HTERT RPE-1 (cell line): ENCODE measurements around the gene CSTA.
"Not testable (repeated sequence)": the region's sequence is repeated elsewhere in the genome, so short reads cannot be mapped to it uniquely, and the experiment has no call there.

Experiments used
- in situ Hi-C: fragments of 300-500 bp; cut with MboI; formaldehyde crosslinking; loops from 4 replicates; pipeline ENCODE4 v1.14.3; 2020; ENCODE audit warnings: low sequenced_read_pairs

The CSTA gene

DNA sequence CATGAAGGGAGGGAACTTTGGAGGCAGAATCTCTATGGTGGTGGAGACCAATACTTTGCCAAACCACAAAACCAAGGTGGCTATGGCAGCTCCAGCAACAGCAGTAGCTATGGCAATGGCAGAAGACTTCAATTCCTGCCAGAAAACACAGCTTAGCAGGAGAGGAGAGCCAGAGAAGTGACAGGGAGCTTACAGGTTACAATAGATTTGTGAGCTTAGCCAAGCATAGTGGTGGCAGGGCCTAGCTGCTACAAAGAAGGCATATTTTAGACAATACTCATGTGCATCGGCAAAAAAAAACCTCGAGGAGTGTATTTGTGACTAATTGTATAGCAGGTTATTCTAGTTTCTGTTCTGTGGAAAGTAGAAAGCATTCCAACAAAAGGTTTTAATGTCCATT lies 6.4 kb upstream of the CSTA start:
- in situ Hi-C loops = no loop called here

DNA sequence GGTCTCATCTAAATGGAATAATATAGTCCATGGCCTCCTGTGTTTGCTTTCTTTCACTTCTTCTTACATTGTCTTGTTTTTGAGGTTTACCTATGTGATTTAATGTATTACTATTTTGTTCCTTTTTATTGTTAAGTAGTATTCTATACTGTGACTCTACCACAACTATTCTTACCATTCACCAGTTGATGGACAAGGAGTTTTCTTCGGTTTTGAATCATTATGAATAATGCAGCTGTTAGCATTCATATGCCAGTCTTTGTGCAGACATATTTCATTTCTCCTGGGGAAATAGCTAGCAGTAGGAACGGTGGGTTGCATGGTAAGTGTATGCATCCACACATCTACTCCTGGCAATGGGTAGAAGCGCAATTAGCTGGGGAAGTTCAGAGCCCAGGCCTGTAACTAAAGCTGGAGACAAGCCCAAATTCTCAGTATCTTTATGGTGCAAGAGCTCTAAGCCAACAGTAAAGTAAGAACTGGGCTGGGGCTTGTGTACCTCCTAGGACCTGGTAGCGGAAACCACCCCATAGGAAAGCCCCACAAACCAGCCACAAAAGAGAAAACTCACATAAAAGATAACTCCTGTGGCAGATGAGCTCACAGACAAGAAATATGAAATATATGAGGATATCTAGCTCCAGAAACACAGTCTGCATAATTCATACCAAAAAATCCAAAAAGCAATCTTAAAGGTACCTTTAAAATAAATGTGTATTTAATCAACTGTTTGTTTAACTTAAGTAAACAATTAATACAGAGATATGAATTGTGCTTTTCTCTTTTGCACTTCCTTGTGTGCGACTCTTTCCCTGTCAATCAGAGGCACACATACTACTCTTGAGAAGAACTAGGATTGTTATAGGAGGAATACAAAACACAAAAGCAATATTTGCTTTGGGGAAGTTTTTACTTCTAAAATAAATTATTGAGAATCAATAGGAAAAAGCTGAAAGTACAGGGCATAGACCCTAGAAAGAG lies 2.7 kb upstream of the CSTA start:
- in situ Hi-C loops = no loop called here

DNA sequence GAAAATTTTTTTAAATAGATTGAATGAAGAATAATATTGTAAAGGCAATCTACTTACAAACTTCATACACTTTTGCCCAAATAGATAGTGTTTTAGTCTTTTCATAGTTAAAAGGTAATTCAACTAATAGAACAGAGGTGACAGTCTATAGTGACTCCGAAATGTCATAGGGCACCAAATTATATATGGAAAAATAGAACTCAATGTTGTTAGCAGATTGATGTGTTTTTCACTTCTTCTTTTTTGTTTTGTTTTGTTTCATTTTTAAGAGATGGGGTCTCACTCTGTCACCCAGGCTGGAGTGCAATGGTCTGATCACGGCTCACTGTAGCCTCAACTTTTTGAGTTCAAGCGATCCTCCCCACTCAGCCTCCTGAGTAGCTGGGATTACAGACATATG lies 721 bp downstream of the CSTA start:
- in situ Hi-C loops = no loop called here

DNA sequence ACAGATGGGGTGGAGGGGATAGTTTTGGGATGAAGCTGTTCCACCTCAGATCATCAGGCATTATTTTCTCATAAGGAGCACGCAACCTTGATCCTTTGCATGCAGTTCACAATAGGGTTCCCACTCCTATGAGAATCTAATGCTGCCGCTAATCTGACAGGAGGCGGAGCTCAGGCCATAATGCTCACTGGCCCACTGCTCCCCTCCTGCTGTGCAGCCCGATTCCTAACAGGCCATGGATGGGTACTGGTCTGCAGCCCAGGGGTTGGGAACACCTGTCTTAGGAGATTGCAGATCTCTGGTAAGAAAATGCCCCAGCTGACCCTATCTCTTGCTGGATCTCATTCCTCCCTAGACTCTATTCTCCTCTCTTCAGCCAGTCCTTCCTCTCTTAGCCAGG lies 6.8 kb downstream of the CSTA start:
- in situ Hi-C loops = no loop called here

DNA sequence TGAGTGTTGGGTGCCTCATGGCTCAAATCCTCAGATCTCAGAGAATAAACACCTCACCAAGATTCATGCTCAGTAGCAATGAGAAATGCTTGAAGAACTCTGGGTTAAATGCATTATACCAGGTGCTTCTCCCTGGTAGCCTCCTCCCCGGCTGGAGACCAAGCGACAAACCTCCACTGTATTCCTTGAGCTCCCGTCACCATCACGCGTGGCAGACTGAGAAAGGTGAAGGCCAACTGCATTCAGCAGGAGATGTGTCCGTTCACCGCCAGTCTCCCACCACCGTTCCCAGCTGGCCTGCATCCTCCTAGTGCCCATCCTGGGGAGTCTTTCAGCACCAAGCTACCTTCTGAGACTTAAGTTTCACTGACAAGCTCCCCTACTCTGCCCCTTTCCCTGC lies 7.5 kb downstream of the CSTA start:
- in situ Hi-C loops = no loop called here

DNA sequence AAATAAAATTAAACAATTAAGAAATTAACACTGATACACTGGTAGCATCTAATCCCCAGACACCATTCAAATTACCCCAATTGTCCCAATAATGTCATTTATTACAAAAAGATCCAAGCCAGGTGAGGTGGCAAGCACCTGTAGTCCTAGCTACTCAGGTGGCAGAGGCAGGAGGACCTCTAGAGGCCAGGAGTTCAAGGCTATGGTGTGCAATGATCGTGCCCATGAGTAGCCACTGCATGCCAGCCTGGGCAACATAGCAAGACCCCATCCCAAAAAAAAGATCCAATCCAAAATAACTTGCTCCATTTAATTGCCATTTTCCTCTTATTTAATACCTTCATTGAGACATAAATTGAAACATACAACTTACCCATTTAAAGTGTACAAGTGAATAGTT lies 17.8 kb downstream of the CSTA start:
- in situ Hi-C loops = no loop called here

DNA sequence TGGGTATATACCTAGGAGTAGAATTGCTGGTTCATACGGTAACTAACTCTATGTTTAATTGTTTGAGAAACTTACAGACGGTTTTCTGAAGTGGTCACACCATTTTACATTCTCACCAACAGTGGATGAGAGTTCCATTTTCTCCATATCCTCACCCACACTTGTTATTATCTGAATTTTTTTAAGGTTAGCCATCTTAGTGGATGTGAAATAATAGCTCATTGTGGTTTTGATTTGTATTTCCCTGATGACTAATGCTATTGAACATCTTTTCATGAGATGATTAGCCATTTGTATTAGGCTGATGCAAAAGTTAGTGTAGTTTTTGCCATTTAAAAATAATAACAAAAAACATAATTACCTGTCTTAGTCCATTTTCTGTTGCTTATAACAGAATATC lies 18.6 kb downstream of the CSTA start:
- in situ Hi-C loops = no loop called here

DNA sequence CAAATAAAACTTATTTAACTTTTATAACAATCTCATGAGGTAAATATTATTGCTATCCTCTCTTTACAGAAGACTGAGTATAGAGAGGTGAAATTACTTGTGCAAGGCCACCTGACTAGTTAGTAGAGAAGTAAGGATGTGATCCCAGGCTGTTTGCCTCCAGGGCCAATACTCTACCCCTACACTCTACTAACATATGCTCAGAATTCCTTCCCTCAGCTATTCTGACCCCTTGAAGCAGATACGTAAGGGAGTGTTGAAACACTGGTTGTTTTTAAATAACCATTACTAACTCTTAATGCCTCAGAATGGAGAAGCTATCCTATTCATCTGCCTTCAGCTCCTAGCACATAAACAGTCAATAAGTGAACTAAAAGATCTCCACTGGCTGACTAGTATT lies 24.1 kb downstream of the CSTA start:
- in situ Hi-C loops = no loop called here

DNA sequence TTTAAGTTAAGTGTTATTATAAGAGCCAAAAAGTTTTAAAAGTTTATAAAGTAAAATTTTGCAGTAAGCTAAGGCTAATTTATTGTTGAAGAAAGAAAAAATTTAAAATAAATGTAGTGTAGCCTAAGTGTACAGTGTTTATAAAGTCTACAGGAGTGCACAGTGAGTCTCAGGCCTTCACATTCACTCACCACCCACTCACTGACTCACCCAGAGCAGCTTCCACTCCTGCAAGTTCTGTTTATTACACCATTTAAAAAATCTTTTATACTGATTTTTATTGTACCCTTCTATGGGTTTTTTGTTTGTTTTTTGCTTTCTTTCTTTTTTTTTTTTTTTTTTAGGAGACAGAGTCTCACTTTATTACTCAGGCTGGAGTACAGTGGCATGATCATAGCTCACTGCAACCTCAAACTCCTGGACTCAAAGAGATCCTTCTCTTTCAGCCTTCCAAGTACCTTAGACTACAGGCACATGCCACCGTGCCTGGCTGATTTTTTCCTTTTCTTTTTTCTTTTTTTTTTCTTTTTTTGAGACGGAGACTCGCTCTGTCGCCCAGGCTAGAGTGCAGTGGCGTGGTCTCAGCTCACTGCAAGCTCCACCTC lies 25.9 kb downstream of the CSTA start:
- in situ Hi-C loops = no loop called here

DNA sequence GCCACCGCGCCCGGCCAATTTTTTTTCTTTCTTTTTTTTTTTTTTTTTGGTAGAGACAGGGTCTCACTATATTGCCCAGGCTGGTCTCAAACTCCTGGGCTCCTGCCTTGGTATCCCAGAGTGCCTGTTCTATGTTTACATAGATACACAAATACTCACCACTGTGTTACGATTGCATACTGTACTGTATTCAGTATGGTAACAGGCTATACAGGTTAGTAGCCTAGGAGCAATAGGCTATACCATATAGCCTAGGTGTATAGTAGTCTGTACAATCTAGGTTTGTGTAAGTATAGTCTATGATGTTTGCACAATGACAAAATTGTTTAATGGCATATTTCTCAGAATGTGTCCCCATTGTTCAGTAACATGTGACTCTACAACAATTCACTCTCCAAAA lies 26.6 kb downstream of the CSTA start:
- in situ Hi-C loops = no loop called here

DNA sequence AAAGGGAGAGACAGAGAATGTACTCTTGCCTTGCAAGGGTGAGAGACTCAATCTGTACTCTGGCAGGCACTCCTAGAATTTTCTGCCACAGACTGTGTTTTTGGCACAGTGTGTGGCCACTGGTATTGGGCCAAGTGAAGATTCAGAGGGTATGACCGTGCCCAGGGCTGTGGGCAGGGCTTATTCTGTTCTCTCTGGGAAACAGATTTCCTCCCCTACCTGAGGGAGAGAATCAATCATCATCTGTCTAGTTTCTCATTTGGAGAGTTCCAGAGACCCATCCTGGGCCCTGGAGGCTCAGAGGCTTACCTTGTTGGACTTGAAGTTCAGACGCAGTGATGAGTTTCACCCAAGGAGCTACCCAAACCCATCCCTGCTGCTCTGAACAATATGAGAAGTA lies 28.2 kb downstream of the CSTA start:
- in situ Hi-C loops = no loop called here

DNA sequence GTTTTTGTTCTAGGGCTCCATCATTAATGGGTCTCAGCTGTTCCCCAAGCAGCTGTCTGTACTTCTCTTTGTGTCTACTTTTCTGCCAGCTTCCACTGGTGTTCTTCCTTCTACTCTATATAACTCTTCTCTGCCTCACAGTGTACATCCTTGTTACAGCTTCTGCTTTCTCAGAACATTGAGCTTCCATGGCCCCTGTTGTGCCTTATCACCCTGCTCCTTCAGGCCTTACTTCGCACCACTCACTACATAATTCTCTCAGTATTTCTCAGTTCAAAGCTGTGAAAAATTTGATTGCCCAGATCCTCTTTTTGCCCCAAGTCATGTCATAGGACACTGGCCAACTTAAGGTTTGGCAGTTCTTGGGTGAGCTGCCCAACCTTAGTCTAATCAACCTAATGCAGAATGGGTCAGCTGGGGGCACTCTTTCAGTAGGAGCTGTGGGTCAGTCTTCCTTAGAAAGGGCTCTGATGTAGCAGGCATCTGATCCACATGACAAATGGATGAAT lies 28.9 kb downstream of the CSTA start:
- in situ Hi-C loops = no loop called here

DNA sequence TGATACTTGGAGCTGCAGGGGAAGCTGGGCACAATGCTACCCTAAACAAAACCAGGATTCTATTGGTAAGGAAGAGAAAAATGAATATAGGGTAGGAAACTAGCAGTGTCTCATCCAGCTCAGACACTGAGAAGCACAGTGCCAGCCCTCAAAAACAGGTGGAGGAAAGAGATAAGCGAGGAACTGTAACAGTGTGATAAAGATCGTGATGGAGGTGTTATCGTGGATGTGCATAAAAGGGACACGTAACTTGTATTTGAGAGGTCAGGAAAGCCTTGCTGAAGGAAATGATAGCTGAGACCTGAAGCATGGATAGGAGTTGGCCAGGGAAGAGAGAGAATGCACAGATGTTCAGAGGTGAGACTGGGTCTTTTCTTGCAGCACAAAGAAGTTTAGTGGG lies 30.6 kb downstream of the CSTA start:
- in situ Hi-C loops = no loop called here

DNA sequence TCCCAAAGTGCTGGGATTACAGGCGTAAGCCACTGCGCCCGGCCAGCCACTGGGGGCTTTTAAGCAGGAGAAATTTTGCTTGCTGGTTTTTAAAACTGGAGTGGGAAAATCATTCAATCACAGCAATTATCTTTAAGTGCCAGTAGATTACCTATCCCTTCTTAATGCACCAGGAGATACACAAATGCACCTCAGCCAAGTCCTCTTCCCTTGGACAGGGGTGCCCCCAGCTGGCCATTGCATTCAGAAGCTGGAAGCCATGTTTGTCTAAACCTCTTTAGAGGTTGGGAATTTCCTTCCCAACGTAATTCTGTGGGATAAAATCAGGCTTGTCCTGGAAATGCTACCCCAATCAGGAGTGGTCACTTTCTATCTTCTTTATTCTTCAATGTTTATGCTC lies 31.4 kb downstream of the CSTA start:
- in situ Hi-C loops = no loop called here

DNA sequence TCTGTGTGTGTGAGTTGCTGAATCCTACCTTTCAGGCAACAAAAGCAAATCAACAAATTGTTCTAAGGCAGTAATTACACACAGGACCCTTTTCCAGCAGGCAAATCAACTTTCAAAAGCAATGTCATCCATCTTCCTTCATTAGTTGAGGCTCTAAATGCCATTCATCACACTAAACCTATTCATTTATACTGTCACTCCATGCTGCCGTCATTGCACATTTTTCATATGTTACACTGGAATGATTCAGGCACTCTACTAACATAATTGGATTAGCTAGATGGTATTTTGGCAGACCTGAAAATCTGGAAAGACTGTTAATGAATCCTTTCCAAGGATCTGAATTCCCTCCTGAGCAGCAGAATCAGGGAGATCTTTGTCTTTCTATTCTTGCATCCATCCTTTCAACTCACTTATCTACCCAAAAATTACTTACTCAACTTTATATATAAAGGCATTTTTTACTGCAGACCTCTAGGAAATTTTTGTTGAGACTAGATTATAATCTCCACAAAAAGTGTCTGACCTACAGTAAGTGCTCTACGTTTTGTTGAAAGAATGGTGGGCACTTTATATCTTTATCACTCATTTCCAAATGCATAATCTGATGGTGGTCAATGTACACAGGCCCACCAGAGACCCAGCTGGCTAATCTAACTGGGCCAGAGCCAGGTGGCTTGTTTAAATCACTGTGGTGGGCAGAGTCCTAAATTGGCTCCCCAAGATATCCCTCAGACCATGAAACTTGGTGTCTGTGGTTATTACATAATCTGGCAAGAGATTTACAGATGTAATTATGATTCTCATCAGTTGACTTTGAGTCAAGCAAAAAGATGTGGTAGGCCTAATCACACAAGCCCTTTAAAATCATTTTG lies 33.0 kb downstream of the CSTA start:
- in situ Hi-C loops = no loop called here

DNA sequence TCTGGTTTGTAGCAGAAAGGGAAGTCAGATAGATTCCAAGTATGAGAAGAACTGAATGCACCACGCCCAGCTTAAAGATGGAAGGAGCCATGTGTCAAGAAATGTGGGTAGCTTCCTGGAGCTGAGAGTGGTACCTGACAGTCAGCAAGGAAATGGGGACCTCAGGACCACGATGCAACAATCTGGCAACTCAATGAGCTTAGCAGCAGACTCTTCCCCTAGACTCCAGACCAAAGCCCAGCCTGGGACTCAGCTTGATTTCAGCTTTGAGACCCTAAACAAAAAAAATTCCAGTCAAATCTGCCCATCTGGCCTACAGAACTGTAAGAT lies 33.6 kb downstream of the CSTA start:
- in situ Hi-C loops = no loop called here

DNA sequence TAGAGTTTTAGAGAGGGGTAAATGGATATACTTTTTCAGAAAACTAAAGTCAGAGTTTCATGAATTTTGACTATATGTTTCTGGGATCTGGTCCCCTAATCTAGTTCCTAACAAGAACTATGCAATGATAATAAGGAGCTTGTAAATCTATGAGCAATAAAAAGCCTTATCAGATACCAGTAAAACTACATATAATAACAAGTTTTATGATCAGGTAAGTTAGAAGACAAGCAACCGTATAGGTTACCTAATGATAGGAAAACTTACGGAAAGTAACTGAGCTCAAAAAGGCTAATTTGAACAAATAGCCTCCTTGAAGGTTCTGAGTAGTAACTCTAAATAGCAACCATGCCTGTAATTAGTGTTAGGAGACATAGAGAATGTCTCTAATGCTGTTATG lies 37.0 kb downstream of the CSTA start:
- in situ Hi-C loops = no loop called here

DNA sequence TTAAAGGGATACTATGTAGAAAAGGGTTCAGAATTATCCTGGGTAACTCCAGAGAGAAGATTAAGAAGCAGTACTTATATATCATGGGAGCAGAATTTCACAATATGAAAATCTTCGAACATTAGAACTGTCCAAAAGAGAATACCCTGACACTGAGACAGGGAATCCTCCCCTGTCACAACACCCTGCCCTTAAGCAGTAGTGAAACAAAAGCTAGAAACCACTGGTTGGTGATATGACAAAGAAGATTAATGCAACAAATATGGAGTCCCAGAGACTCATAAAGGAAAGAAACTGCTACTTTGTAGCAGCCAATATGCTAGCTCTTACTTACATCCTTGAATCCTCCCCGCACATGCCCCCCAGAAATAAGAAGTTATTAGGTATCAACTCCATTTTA lies 39.4 kb downstream of the CSTA start:
- in situ Hi-C loops = no loop called here

DNA sequence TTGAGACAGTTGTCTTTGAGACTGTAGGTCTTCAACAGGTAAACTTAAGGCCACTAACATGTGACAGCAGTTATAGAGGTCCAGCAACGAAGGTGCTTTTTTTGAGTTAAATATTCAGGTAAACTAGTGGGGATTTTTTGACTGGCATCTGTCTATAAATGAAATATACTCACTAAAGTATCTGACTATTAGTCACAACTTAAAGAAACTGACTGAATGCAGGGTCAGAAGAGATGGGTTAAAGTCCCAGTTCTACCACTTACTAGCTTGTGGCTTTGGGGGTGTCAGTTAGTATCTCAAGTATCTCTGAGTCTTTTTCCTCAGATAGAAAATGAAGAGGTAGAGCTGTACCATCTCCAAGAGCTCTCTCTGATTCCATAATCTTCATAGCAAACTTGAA lies 40.0 kb downstream of the CSTA start:
- in situ Hi-C loops = no loop called here

DNA sequence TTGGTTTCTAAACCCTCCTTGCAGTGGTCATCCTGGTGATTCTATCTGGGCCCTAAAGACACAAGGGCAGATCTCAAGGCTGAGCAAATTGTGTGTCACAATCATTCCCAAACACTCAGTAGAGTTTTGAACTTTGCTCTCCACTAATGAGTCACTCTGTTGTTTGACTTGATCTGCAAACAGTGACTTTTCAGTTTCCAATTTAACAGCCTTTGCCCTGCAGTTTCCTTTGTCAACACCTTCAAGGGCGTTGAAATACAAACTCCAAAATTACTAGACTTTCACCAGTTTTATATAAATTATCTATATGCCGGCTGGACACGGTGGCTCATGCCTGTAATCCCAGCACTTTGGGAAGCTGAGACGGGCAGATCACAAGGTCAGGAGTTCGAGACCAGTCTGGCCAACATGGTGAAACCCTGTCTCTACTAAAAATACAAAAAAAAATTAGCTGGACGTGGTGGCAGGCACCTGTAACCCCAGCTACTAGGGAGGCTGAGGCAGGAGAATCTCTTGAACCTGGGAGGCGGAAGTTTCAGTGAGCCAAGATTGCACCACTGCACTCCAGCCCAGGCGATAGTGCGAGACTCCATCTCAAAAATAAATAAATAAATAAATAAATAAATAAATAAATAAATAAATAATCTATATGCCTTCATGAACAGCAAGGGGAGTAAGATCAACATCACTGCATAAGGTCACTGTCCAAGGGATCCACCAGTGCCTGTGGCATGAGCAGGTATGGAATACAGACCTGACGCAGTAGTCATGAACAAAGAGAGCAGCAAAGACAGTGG lies 40.7 kb downstream of the CSTA start:
- in situ Hi-C loops = not testable (repeated sequence)

DNA sequence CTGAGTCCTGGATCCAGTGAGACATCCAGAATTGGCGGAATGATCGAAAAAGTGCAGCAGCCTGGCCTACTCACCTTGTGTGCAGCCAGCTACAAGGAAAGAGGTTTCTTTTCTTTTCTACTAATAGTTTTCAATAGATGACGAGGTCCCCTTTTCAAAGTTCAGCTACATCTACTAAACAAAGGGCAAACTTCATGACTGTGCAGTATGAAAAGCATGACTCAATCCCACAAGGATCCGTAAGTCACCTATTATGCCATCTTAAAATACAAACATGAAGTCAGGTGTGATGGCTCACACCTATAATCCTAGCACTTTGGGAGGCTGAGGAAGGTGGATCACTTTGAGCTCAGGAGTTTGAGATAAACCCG lies 41.3 kb downstream of the CSTA start:
- in situ Hi-C loops = no loop called here
